Glutamatergic neuron (in vitro differentiated cells): ENCODE data around the gene PCP4L1. TPM values are rescaled to one million over a fixed set of nuclear protein-coding genes. Genes with fewer than 3 reads are reported as not detected.

Experiments used
- DNase-seq: peaks from one replicate; pipeline ENCODE4 v3.0.0; 2022
- H3K27ac Mint-ChIP-seq: one replicate; pipeline ENCODE4 v1.8.0; 2020; ENCODE audit warnings: mild to moderate bottlenecking, mixed read lengths, inconsistent platforms; ENCODE audit not compliant: unreplicated experiment
- H3K27me3 Mint-ChIP-seq: one replicate; pipeline ENCODE4 v1.8.0; 2020; ENCODE audit warnings: mild to moderate bottlenecking, moderate library complexity, mixed read lengths, inconsistent platforms; ENCODE audit not compliant: unreplicated experiment
- H3K36me3 Mint-ChIP-seq: one replicate; pipeline ENCODE4 v1.8.0; 2020; ENCODE audit warnings: mild to moderate bottlenecking, mixed read lengths, inconsistent platforms; ENCODE audit not compliant: unreplicated experiment
- H3K4me1 Mint-ChIP-seq: one replicate; pipeline ENCODE4 v1.8.0; 2020; ENCODE audit warnings: mild to moderate bottlenecking, low read depth, mixed read lengths, inconsistent platforms; ENCODE audit not compliant: unreplicated experiment
- H3K4me3 Mint-ChIP-seq: one replicate; pipeline ENCODE4 v1.8.0; 2020; ENCODE audit warnings: mild to moderate bottlenecking, mixed read lengths, inconsistent platforms; ENCODE audit not compliant: unreplicated experiment
- H3K9me3 Mint-ChIP-seq: one replicate; pipeline ENCODE4 v1.8.0; 2020; ENCODE audit warnings: mild to moderate bottlenecking, moderate library complexity, mixed read lengths, inconsistent platforms; ENCODE audit not compliant: unreplicated experiment
- CTCF ChIP-seq: fragments of 200-600 bp; sonication (generic); IDR thresholded peaks from one replicate; pipeline ENCODE4 v1.5.0; 2021; ENCODE audit not compliant: partially characterized antibody, unreplicated experiment
- total RNA-seq: library from RNA; stranded (reverse); fragmentation: NEBNext Ultra II Directional; extraction: Animal tissue kit (Norgen Biotek cat#: 25700); gene quantifications from one replicate; pipeline ENCODE4 v1.2.1, GENCODE V29; 2021; ENCODE audit not compliant: unreplicated experiment

Gene PCP4L1
- total RNA-seq, 1 donor from 2014 or later, result 1.1 TPM

- Mint-ChIP-seq H3K4me3 (no peak overlapping the region), H3K4me1 (peaks cover 15% of the 10 kb centered on the region), H3K27ac (no peak overlapping the region), H3K9me3 (peaks cover 2% of the 10 kb centered on the region), H3K36me3 (no peaks in the 10 kb centered on the region), H3K27me3 (peaks cover 3% of the 10 kb centered on the region)
- no peak for TF ChIP-seq CTCF
- DNase-seq, result no peak
Measured at GRCh38 chr1:161265305-161265704, 6.8 kb downstream of the PCP4L1 start.

DNA sequence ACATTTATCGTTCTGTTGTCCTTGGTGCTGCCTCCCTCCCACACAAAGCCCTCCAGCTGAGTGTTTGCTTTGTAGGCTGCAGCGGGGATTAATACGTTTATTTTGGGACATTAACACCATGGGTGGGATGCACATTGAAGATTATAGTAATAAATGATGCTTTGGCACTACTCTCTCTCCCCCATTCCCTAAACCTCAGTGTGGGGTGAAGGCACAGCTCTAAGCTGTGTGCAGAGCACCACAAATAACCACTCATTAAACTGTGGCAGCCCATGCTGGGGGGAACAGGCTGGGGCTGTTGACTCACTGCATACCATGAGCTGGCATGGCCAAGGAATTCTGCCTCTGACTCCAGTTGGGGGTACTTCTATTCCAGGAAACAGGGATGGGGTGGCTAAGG lies 7.7 kb downstream of the PCP4L1 start:
- no peaks in the 10 kb centered on the region for H3K27me3 Mint-ChIP-seq
- no peak for TF ChIP-seq CTCF
- H3K4me3 Mint-ChIP-seq, result no peak overlapping the region
- no peaks in the 10 kb centered on the region for H3K36me3 Mint-ChIP-seq
- peaks cover 7% of the 10 kb centered on the region for H3K4me1 Mint-ChIP-seq
- H3K27ac Mint-ChIP-seq, result no peak overlapping the region
- H3K9me3 Mint-ChIP-seq, result no peaks in the 10 kb centered on the region
- DNase-seq, result no peak

- Mint-ChIP-seq H3K9me3 (no peaks in the 10 kb centered on the region), H3K27me3 (no peaks in the 10 kb centered on the region), H3K4me3 (no peak overlapping the region), H3K4me1 (peaks cover under 1% of the 10 kb centered on the region), H3K36me3 (no peaks in the 10 kb centered on the region), H3K27ac (no peak overlapping the region)
- no peak for TF ChIP-seq CTCF
- DNase-seq, result no peak
Measured at GRCh38 chr1:161266836-161267235, 8.3 kb downstream of the PCP4L1 start.

DNA sequence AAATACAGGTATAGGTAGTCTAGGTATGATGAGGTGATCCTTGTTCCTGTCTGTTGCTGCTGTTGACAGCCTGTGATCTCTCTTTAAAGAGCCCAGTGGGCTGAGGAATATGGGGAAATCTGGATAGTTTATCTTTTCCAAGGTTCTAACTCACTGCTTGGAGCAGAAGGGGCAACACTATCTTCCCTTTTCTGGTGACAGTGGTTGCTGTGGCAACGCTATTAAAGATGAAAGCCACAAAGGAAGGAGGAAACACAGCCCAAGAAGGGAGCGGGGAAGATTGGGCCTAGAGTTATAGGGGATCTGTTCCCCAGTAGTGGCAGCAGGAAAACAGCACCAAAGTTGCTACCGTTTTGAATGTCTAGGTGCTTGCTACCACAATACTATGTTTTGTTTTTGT lies 8.8 kb downstream of the PCP4L1 start:
- no peak overlapping the region for H3K4me3 Mint-ChIP-seq
- H3K36me3 Mint-ChIP-seq, result no peaks in the 10 kb centered on the region
- no peak for DNase-seq
- no peak for TF ChIP-seq CTCF
- H3K27me3 Mint-ChIP-seq, result no peaks in the 10 kb centered on the region
- H3K4me1 Mint-ChIP-seq, result no peaks in the 10 kb centered on the region
- no peaks in the 10 kb centered on the region for H3K9me3 Mint-ChIP-seq
- H3K27ac Mint-ChIP-seq, result no peak overlapping the region

DNA sequence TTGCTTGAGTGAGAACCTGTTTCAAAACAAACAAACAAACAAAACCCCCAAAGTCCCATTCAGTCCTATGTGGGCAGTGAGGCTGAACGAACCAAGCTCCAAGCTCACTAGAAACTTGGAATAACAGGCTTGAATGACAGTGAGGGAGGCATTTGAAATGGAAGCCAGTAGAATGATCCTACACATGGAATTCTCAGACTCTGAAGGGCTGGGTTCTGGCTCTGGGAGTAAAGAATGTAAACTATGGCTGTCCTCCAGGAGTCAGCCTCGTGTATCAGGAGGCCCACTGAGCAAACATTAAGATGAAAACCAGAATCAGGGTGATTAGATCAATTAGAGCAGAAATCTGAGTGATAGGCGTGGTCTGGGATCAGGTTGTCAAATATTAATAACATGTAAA lies 14.9 kb downstream of the PCP4L1 start:
- H3K4me3 Mint-ChIP-seq, result no peak overlapping the region
- peaks cover 12% of the 10 kb centered on the region for H3K4me1 Mint-ChIP-seq
- no peaks in the 10 kb centered on the region for H3K27me3 Mint-ChIP-seq
- H3K36me3 Mint-ChIP-seq, result no peaks in the 10 kb centered on the region
- DNase-seq, result no peak
- H3K27ac Mint-ChIP-seq, result no peak overlapping the region
- TF ChIP-seq CTCF, result no peak
- no peaks in the 10 kb centered on the region for H3K9me3 Mint-ChIP-seq
